HL-60 (cell line): ENCODE data around the gene KLHL12.

ENCODE experiments used
- POLR2AphosphoS5 ChIP-seq: IDR thresholded peaks from 2 replicates; pipeline ENCODE4 v1.6.1; 2012; ENCODE audit warnings: low read depth
- TF ChIP-seq, protein P1 (sequence below): IDR thresholded peaks from one replicate; pipeline ENCODE4 v1.5.1; 2011; ENCODE audit warnings: low read length, control low read depth, inconsistent platforms; ENCODE audit not compliant: insufficient read depth

DNA sequence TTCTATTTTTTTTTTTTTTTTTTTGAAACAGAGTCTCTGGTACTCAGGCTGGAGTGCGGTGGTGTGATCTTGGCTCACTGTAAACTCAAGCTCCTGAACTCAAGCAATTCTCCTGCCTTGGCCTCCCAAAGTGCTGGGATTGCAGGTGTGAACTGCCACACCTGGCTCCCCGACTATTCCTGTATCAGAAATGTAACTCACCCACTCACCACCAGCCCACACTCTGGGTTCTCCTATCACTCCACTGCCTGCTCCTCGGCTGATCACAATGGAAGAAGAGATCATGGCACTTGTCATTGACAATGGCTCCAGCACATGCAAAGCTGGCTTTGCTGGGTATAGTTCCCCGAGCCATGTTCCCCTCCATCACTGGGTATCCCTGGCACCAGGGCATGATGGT lies 54.0 kb downstream of the KLHL12 start:
- TF ChIP-seq, protein P1, sequence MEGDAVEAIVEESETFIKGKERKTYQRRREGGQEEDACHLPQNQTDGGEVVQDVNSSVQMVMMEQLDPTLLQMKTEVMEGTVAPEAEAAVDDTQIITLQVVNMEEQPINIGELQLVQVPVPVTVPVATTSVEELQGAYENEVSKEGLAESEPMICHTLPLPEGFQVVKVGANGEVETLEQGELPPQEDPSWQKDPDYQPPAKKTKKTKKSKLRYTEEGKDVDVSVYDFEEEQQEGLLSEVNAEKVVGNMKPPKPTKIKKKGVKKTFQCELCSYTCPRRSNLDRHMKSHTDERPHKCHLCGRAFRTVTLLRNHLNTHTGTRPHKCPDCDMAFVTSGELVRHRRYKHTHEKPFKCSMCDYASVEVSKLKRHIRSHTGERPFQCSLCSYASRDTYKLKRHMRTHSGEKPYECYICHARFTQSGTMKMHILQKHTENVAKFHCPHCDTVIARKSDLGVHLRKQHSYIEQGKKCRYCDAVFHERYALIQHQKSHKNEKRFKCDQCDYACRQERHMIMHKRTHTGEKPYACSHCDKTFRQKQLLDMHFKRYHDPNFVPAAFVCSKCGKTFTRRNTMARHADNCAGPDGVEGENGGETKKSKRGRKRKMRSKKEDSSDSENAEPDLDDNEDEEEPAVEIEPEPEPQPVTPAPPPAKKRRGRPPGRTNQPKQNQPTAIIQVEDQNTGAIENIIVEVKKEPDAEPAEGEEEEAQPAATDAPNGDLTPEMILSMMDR = no peak
- no peak for TF ChIP-seq POLR2AphosphoS5
